Tibial artery (tissue), 4 donors: ENCODE results near the gene RAP1B.

Source experiments
- DNase-seq, 2 donors: peaks; one replicate each; pipeline ENCODE4 v3.0.0-alpha.2; 2019
- H3K27ac ChIP-seq, 2 donors: fragments of 200-600 bp; sonication (generic) in 1 of 2; 1 replicate in 1 of 2; 2 replicates in 1 of 2; pipeline ENCODE4 v1.5.1; 2018 to 2019; ENCODE audit warnings: mild to moderate bottlenecking in 1 of 2
- H3K27me3 ChIP-seq, 2 donors: fragments of 200-600 bp; sonication (generic) in 1 of 2; one replicate each; pipeline versions ENCODE4 v1.5.1 to v1.6.0; 2016 to 2019
- H3K36me3 ChIP-seq, 3 donors: fragments of 200-600 bp; sonication (generic) in 2 of 3; one replicate each; pipeline ENCODE4 v1.5.1; 2016 to 2019; ENCODE audit warnings: mild to moderate bottlenecking in 2 of 3
- H3K4me1 ChIP-seq, 4 donors: fragments of 200-600 bp; sonication (generic) in 2 of 4; 1 replicate in 3 of 4; 2 replicates in 1 of 4; pipeline ENCODE4 v1.5.1; 2016 to 2019
- H3K4me3 ChIP-seq, 2 donors: fragments of 200-600 bp; sonication (generic) in 1 of 2; 1 replicate in 1 of 2; 2 replicates in 1 of 2; pipeline ENCODE4 v1.5.1; 2018 to 2019; ENCODE audit warnings: mild to moderate bottlenecking in 2 of 2
- H3K9me3 ChIP-seq, 3 donors: fragments of 200-600 bp; sonication (generic) in 1 of 3; one replicate each; pipeline ENCODE4 v1.5.1; 2016 to 2019
- intact Hi-C: fragments of 100-400 bp; cut with DNase I; formaldehyde crosslinking; loops from one replicate; pipeline ENCODE4 v1.15.0; 2023; ENCODE audit warnings: low total_unique reads
- TF ChIP-seq, protein P1 (sequence below), 2 experiments: fragments of 200-600 bp in 1 of 2; fragments of 450-650 bp in 1 of 2; IDR thresholded peaks; one replicate each; pipeline ENCODE4 v1.5.1; 2017 to 2019; ENCODE audit warnings: antibody characterized with exemption in 2 of 2, mild to moderate bottlenecking in 1 of 2, moderate library complexity in 1 of 2

Gene RAP1B

DNA sequence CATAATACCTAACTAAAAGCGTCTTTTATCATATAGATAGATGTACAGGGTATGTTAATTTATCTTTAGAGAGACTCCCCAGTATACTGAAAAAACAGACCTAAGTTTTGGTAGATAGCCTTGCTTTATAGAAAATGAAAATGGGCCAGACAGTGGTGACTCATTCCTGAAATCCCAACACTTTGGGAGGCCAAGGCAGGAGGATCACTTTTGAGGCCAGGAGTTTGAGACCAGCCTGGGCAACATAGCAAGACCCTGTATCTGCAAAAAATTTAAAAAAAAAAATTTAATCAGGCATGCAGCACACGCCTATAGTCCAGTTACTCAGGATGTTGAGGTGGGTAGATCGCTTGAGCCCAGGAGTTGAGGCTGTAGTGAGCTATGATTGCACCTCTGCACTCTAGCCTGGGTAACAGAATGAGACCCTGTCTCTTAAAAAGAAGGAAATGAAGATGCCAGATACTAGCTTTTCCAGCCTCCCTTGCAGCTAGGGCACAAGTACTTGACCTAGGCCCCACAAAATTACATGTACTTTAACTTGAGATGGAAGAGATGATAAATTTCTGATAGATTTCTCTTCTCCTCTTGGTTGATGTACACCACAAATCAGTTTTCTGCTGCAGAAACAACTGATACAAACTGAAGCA, 17.1 kb downstream of the RAP1B start:
- no peak for DNase-seq
- Histone ChIP-seq H3K27ac (no peak overlapping the region), H3K4me1 (peaks cover 0 to 70% (median 30%) of the 10 kb centered on the region in 4 donors), H3K9me3 (peaks cover 0 to 7% (median 0%) of the 10 kb centered on the region in 3 donors), H3K27me3 (no peaks in the 10 kb centered on the region), H3K36me3 (peaks cover 8 to 15% (median 10%) of the 10 kb centered on the region in 3 donors), H3K4me3 (no peak overlapping the region)
- TF ChIP-seq, protein P1, sequence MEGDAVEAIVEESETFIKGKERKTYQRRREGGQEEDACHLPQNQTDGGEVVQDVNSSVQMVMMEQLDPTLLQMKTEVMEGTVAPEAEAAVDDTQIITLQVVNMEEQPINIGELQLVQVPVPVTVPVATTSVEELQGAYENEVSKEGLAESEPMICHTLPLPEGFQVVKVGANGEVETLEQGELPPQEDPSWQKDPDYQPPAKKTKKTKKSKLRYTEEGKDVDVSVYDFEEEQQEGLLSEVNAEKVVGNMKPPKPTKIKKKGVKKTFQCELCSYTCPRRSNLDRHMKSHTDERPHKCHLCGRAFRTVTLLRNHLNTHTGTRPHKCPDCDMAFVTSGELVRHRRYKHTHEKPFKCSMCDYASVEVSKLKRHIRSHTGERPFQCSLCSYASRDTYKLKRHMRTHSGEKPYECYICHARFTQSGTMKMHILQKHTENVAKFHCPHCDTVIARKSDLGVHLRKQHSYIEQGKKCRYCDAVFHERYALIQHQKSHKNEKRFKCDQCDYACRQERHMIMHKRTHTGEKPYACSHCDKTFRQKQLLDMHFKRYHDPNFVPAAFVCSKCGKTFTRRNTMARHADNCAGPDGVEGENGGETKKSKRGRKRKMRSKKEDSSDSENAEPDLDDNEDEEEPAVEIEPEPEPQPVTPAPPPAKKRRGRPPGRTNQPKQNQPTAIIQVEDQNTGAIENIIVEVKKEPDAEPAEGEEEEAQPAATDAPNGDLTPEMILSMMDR (IDR thresholded peaks at IDR 0.05): no peak
- intact Hi-C loops: loop anchor here (10.0 kb wide), 1 partner anchor 57 kb away; the partner anchor contains the start of gene NUP107

- Histone ChIP-seq H3K27ac (no peak overlapping the region), H3K4me1 (peaks cover 0 to 70% (median 30%) of the 10 kb centered on the region in 4 donors), H3K4me3 (no peak overlapping the region), H3K27me3 (no peaks in the 10 kb centered on the region), H3K9me3 (peaks cover 0 to 7% (median 0%) of the 10 kb centered on the region in 3 donors), H3K36me3 (peaks cover 8 to 15% (median 10%) of the 10 kb centered on the region in 3 donors)
- TF ChIP-seq, protein P1 (IDR thresholded peaks at IDR 0.05): no peak
- DNase-seq: no peak
- intact Hi-C loops: loop anchor here (10.0 kb wide), 1 partner anchor 56 kb away; the partner anchor contains the start of gene NUP107
These were observed 18.0 kb downstream of the RAP1B start for GRCh38 chr12:68628698-68629097.

- intact Hi-C loops: no loop called here
- TF ChIP-seq, protein P1 (IDR thresholded peaks at IDR 0.05): no peak
These were observed 19.4 kb downstream of the RAP1B start for GRCh38 chr12:68630050-68630449.

GRCh38 chr12:68630598-68630997, 19.9 kb downstream of the RAP1B start:
- Histone ChIP-seq H3K36me3 (peaks cover 8 to 15% (median 10%) of the 10 kb centered on the region in 3 donors), H3K9me3 (peaks cover 0 to 7% (median 0%) of the 10 kb centered on the region in 3 donors), H3K27me3 (no peaks in the 10 kb centered on the region), H3K27ac (no peak overlapping the region), H3K4me3 (no peak overlapping the region), H3K4me1 (peaks cover 0 to 70% (median 28%) of the 10 kb centered on the region in 4 donors)
- intact Hi-C loops: no loop called here
- TF ChIP-seq, protein P1 (IDR thresholded peaks at IDR 0.05): no peak
- no peak for DNase-seq

More at GRCh38 chr12:68630050-68630449, 19.4 kb downstream of the RAP1B start:
- peaks cover 0 to 7% (median 0%) of the 10 kb centered on the region in 3 donors for H3K9me3 ChIP-seq
- H3K27me3 ChIP-seq: no peaks in the 10 kb centered on the region
- H3K4me3 ChIP-seq: no peak overlapping the region
- peaks cover 8 to 15% (median 10%) of the 10 kb centered on the region in 3 donors for H3K36me3 ChIP-seq
- peaks cover 0 to 70% (median 30%) of the 10 kb centered on the region in 4 donors for H3K4me1 ChIP-seq
- DNase-seq: no peak
- H3K27ac ChIP-seq: no peak overlapping the region

DNA sequence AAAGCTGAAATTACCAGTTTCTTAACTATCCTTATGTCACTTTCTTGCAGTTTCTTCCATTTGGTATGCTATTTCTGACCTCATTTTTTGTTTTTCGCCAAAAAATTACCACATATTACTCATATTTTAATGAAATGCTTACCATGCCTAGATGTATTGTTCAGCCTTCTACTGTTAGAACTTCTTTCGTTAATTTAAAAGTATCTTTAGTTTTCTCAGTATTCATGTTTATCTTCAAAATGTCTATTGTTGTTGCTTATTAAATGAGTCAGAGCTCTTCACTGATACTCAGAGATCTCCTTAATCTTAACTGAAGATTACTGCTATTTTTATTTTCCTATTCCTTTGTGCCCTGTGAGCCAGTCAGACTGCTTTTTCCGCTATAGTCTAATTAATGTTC, 20.5 kb downstream of the RAP1B start:
- Histone ChIP-seq H3K4me1 (peaks cover 0 to 75% (median 34%) of the 10 kb centered on the region in 4 donors), H3K36me3 (peaks cover 8 to 15% (median 10%) of the 10 kb centered on the region in 3 donors), H3K9me3 (peaks cover 0 to 7% (median 0%) of the 10 kb centered on the region in 3 donors), H3K27ac (no peak overlapping the region), H3K4me3 (no peak overlapping the region), H3K27me3 (no peaks in the 10 kb centered on the region)
- TF ChIP-seq, protein P1 (IDR thresholded peaks at IDR 0.05): no peak
- no peak for DNase-seq
- intact Hi-C loops: no loop called here
